Stomach (tissue), 9 donors: Measurements from ENCODE around the gene KIF5A. TPM values are rescaled to one million over a fixed set of nuclear protein-coding genes. Genes with fewer than 3 reads are reported as not detected.

Experiments
- DNase-seq, 2 donors: peaks; one replicate each; pipeline versions ENCODE4 v3.0.0 to v3.0.0-alpha.2; 2013 to 2019
- H3K27ac ChIP-seq, 5 donors: fragments of 200-600 bp in 4 of 5; sonication (generic) in 4 of 5; one replicate each; pipeline ENCODE4 v1.5.1; 2013 to 2019; ENCODE audit warnings: mild to moderate bottlenecking in 1 of 5, moderate library complexity in 1 of 5
- H3K27me3 ChIP-seq, 3 donors: fragments of 200-600 bp; sonication (generic); one replicate each; pipeline ENCODE4 v1.5.1; 2017 to 2019; ENCODE audit warnings: mixed run types in 1 of 3
- H3K36me3 ChIP-seq, 4 donors: fragments of 200-600 bp; sonication (generic); 1 replicate in 3 of 4; 2 replicates in 1 of 4; pipeline ENCODE4 v1.5.1; 2016 to 2019
- H3K4me1 ChIP-seq, 4 donors: fragments of 200-600 bp; sonication (generic); one replicate each; pipeline ENCODE4 v1.5.1; 2016 to 2019
- H3K4me3 ChIP-seq, 4 donors: fragments of 200-600 bp; sonication (generic) in 3 of 4; one replicate each; pipeline ENCODE4 v1.5.1; 2016 to 2019; ENCODE audit warnings: mild to moderate bottlenecking in 1 of 4
- H3K9me3 ChIP-seq, 4 donors: fragments of 200-600 bp; sonication (generic); one replicate each; pipeline ENCODE4 v1.5.1; 2016 to 2019
- EP300 ChIP-seq: sonication (generic); formaldehyde crosslinking; IDR thresholded peaks from one replicate; pipeline ENCODE4 v1.6.1; 2017; ENCODE audit warnings: antibody characterized with exemption
- POLR2A ChIP-seq, 4 donors: fragments of 450-650 bp; IDR thresholded peaks; one replicate each; pipeline ENCODE4 v1.6.1; 2016; ENCODE audit warnings: antibody characterized with exemption in 4 of 4, control low read depth in 2 of 4, mild to moderate bottlenecking in 1 of 4, moderate library complexity in 1 of 4
- POLR2AphosphoS5 ChIP-seq, 3 donors: sonication (generic); formaldehyde crosslinking; IDR thresholded peaks; one replicate each; pipeline ENCODE4 v1.6.1; 2016; ENCODE audit warnings: antibody characterized with exemption in 3 of 3
- WGBS, 5 donors: extraction: QIAGEN DNeasy Blood & Tissue Kit in 3 of 5; methylation state at CpG; one replicate each; pipeline versions ENCODE4 v1.1.5 to v1.1.7; 2013 to 2018; 5-methylcytosine and 5-hydroxymethylcytosine counted together
- intact Hi-C: fragments of 100-400 bp; cut with DNase I; formaldehyde crosslinking; loops from one replicate; pipeline ENCODE4 v1.15.1; 2023; ENCODE audit warnings: low total_unique reads
- polyA plus RNA-seq, 3 donors: library from polyadenylated mRNA; stranded (reverse); fragments of 200-250 nt; gene quantifications; one replicate each; pipeline ENCODE4 v1.2.3, GENCODE V29; 2013
- total RNA-seq, 5 donors: library from RNA; depleted of rRNA; stranded (reverse); fragments of >200 nt; gene quantifications; one replicate each; pipeline versions ENCODE4 v1.1.0 to v1.2.3, GENCODE V29; 2014 to 2016
- TF ChIP-seq, protein P1 (sequence below), 7 experiments: fragments of 450-650 bp in 4 of 7; fragments of 200-600 bp in 3 of 7; sonication (generic) in 3 of 7; IDR thresholded peaks; one replicate each; pipeline ENCODE4 v1.5.1; 2016 to 2019; ENCODE audit warnings: antibody characterized with exemption in 7 of 7, control low read depth in 2 of 7, mild to moderate bottlenecking in 1 of 7
- donor health status: healthy with polysubstance abuse.
- donor health status: Bipolar disorder and iron deficiency.
- donor health status: healthy.

The KIF5A gene
- total and polyA plus RNA-seq, 8 donors: 0.19 to 2.3 (median 1.3) TPM; not detected in 1

GRCh38 chr12:57552306-57552651 lies 2.4 kb downstream of the KIF5A start:
- 62 to 75% (median 67%) methylated on average over 2 of the region's 2 CpGs for whole genome bisulfite sequencing, 5 donors
- intact Hi-C loops: no loop called here
- H3K9me3 ChIP-seq: no peaks in the 10 kb centered on the region
- no peak overlapping the region for H3K4me3 ChIP-seq
- H3K27me3 ChIP-seq: peaks cover 0 to 32% (median 29%) of the 10 kb centered on the region in 3 donors
- peaks cover 0 to 18% (median 13%) of the 10 kb centered on the region in 4 donors for H3K4me1 ChIP-seq
- DNase-seq: no peak
- no peaks in the 10 kb centered on the region for H3K36me3 ChIP-seq
- TF ChIP-seq, protein P1, sequence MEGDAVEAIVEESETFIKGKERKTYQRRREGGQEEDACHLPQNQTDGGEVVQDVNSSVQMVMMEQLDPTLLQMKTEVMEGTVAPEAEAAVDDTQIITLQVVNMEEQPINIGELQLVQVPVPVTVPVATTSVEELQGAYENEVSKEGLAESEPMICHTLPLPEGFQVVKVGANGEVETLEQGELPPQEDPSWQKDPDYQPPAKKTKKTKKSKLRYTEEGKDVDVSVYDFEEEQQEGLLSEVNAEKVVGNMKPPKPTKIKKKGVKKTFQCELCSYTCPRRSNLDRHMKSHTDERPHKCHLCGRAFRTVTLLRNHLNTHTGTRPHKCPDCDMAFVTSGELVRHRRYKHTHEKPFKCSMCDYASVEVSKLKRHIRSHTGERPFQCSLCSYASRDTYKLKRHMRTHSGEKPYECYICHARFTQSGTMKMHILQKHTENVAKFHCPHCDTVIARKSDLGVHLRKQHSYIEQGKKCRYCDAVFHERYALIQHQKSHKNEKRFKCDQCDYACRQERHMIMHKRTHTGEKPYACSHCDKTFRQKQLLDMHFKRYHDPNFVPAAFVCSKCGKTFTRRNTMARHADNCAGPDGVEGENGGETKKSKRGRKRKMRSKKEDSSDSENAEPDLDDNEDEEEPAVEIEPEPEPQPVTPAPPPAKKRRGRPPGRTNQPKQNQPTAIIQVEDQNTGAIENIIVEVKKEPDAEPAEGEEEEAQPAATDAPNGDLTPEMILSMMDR (IDR thresholded peaks at IDR 0.05): no peak
- TF ChIP-seq EP300: no peak
- TF ChIP-seq POLR2AphosphoS5 (IDR thresholded peaks at IDR 0.05): no peak
- TF ChIP-seq POLR2A (IDR thresholded peaks at IDR 0.05): no peak
- H3K27ac ChIP-seq: no peak overlapping the region

DNA sequence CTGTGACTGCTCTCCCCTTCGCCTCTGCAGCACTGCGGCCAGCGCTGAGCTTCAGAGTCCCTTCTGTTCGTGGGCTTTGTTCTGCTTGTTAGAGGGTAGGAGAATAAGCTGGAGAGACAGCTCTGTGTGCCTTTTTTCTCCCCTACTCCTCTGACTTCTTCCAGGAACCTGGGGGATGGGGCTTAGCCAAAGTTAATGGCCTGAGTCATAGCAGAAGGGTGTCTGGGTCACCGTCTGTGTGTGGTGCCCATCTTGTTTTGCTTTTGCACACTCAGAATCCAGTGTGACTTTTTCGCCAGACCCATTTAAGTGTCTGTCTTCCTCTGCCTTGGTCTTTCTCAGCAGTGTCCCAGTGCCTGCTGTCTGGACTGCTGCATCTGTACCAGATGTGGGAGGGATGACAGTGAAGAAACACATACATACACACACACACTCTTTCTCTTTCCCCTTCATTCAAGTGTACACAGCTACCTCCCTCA lies 3.0 kb downstream of the KIF5A start:
- no peak for DNase-seq
- H3K27me3 ChIP-seq: peaks cover 0 to 31% (median 29%) of the 10 kb centered on the region in 3 donors
- intact Hi-C loops: no loop called here
- peaks cover 0 to 15% (median 11%) of the 10 kb centered on the region in 4 donors for H3K4me1 ChIP-seq
- H3K4me3 ChIP-seq: no peak overlapping the region
- H3K27ac ChIP-seq: no peak overlapping the region
- 56 to 64% (median 60%) methylated on average over 6 of the region's 6 CpGs for WGBS, 5 donors
- H3K36me3 ChIP-seq: no peaks in the 10 kb centered on the region
- no peaks in the 10 kb centered on the region for H3K9me3 ChIP-seq
- TF ChIP-seq POLR2AphosphoS5 (IDR thresholded peaks at IDR 0.05) (no peak), EP300 (no peak), POLR2A (IDR thresholded peaks at IDR 0.05) (no peak)
- TF ChIP-seq, protein P1 (IDR thresholded peaks at IDR 0.05): no peak

DNA sequence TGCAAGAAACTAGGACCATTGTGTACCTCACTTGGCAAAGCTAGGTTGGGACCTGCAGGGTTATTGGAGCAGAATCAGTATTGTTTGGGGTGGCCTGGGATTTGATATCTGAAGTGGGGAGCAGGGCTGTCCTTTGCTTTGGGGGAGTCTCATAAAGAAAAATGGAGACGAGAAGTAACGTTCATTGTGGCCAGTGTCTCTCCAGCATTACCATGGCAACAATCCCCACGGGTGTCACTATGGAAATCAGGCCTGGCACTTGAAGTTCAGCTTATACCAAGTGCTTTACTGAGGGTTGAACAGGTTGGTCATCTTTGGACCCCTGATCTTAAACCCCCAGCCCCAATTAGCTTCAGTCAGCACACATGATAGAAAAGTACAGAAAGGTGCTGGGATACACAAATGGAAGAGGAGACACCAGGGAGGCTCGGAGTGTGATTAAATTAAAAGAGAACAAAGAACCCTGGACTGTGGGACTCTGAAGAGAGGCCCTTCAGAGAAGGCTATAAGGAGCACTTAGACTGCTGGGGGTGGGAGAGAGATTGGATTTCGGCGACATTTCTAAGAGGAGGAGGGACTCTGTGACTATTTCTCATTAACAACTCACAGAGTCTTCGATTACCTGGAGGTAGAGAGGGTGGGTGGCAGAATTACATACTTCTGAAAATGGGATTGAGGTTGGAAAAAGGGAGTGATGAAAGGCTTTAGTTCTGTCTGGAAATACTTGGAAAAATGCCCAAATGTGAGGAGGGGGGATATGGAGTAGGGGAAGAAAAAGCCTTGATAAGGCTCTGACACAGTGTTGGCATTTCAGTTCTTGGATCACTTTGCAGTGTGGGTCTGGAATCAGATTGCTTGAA lies 3.7 kb downstream of the KIF5A start:
- H3K9me3 ChIP-seq: no peaks in the 10 kb centered on the region
- H3K27me3 ChIP-seq: peaks cover 0 to 25% (median 24%) of the 10 kb centered on the region in 3 donors

GRCh38 chr12:57554453-57554852 lies 4.6 kb downstream of the KIF5A start:
- no peak for DNase-seq
- WGBS, 5 donors: 87 to 94% (median 92%) methylated on average over 2 of the region's 2 CpGs
- peaks cover 0 to 11% (median 10%) of the 10 kb centered on the region in 4 donors for H3K4me1 ChIP-seq
- intact Hi-C loops: no loop called here
- no peaks in the 10 kb centered on the region for H3K36me3 ChIP-seq
- peaks cover 0 to 16% (median 16%) of the 10 kb centered on the region in 3 donors for H3K27me3 ChIP-seq
- no peaks in the 10 kb centered on the region for H3K9me3 ChIP-seq
- no peak overlapping the region for H3K4me3 ChIP-seq
- no peak overlapping the region for H3K27ac ChIP-seq
- TF ChIP-seq EP300 (no peak), POLR2A (IDR thresholded peaks at IDR 0.05) (no peak), POLR2AphosphoS5 (IDR thresholded peaks at IDR 0.05) (no peak)
- TF ChIP-seq, protein P1 (IDR thresholded peaks at IDR 0.05): no peak

More for the DNA sequence above, 3.7 kb downstream of the KIF5A start:
- DNase-seq: no peak
- H3K27ac ChIP-seq: no peak overlapping the region
- WGBS, 5 donors: 62 to 74% (median 65%) methylated on average over 7 of the region's 7 CpGs
- no peak for TF ChIP-seq EP300
- TF ChIP-seq, protein P1 (IDR thresholded peaks at IDR 0.05): no peak
- no peak for TF ChIP-seq POLR2A (IDR thresholded peaks at IDR 0.05)
- TF ChIP-seq POLR2AphosphoS5 (IDR thresholded peaks at IDR 0.05): no peak
- intact Hi-C loops: no loop called here
- H3K4me1 ChIP-seq: peaks cover 0 to 15% (median 11%) of the 10 kb centered on the region in 4 donors
- no peak overlapping the region for H3K4me3 ChIP-seq
- H3K36me3 ChIP-seq: no peaks in the 10 kb centered on the region
